Psoas muscle (tissue), 8 donors: ENCODE results near the gene ORAI1. TPM values are rescaled to one million over a fixed set of nuclear protein-coding genes. Genes with fewer than 3 reads are reported as not detected.
"Not testable (repeated sequence)": the region's sequence is repeated elsewhere in the genome, so short reads cannot be mapped to it uniquely, and the experiment has no call there.

ENCODE experiments used
- ATAC-seq, 4 donors: fragments of 200-7000 bp; cut with Tn5 transposase; one replicate each; pipeline ENCODE4 v1.9.1; 2020; ENCODE audit warnings: moderate library complexity in 3 of 4, mild to moderate bottlenecking in 2 of 4
- DNase-seq, 2 donors: peaks; one replicate each; pipeline ENCODE4 v3.0.0-alpha.2; 2020
- H3K27ac ChIP-seq: fragments of 200-600 bp; one replicate; pipeline ENCODE4 v1.8.0; 2022
- H3K27me3 ChIP-seq, 3 donors: fragments of 200-600 bp in 1 of 3; one replicate each; pipeline versions ENCODE4 v1.6.1 to v1.8.0; 2013 to 2022; ENCODE audit warnings: low read length in 2 of 3, mild to moderate bottlenecking in 2 of 3, moderate library complexity in 1 of 3; ENCODE audit not compliant: insufficient read depth in 3 of 3
- H3K36me3 ChIP-seq, 2 donors: fragments of 200-600 bp in 1 of 2; one replicate each; pipeline versions ENCODE4 v1.6.1 to v1.8.0; 2013 to 2022; ENCODE audit warnings: low read depth in 1 of 2, mild to moderate bottlenecking in 1 of 2, moderate library complexity in 1 of 2; ENCODE audit not compliant: insufficient read depth in 1 of 2
- H3K4me1 ChIP-seq: fragments of 200-600 bp; one replicate; pipeline ENCODE4 v1.8.0; 2022
- H3K4me3 ChIP-seq: fragments of 200-600 bp; one replicate; pipeline ENCODE4 v1.8.0; 2022; ENCODE audit warnings: mild to moderate bottlenecking
- H3K9me3 ChIP-seq: fragments of 200-600 bp; one replicate; pipeline ENCODE4 v1.8.0; 2022
- WGBS, 3 donors: extraction: QIAGEN DNeasy Blood & Tissue Kit; methylation state at CpG; one replicate each; pipeline versions ENCODE4 v1.1.6 to v1.1.7; 2013; 5-methylcytosine and 5-hydroxymethylcytosine counted together
- intact Hi-C, 2 donors: fragments of 100-400 bp; cut with DNase I; formaldehyde crosslinking; loops; one replicate each; pipeline versions ENCODE4 v1.11.0 to v1.14.2; 2022
- polyA plus RNA-seq, 3 donors: library from polyadenylated mRNA; stranded (reverse); fragments of 200-250 nt; gene quantifications; one replicate each; pipeline ENCODE4 v1.2.3, GENCODE V29; 2013
- total RNA-seq, 4 donors: library from RNA; stranded (reverse); fragmentation: NEBNext Ultra II Directional in 2 of 4; extraction: Animal tissue kit (Norgen Biotek cat#: 25700) in 2 of 4; gene quantifications; one replicate each; pipeline versions ENCODE4 v1.2.1 to v1.2.4, GENCODE V29; 2021 to 2023
- TF ChIP-seq, protein P1 (sequence below): fragments of 200-600 bp; IDR thresholded peaks from one replicate; pipeline ENCODE4 v1.8.0; 2022; ENCODE audit warnings: antibody characterized with exemption
- donor health status: healthy with polysubstance abuse.
- donor health status: DM: no; HTN: no; CAD: no; lungs with moderate emphysema.
- donor health status: Bipolar disorder and iron deficiency.
- donor health status: healthy.
- donor health status: DM: yes; HTN: yes; CAD: no.
- donor health status: DM: no; HTN: no; CAD: no.
- donor health status: DM: no; HTN: no; CAD: no.
- donor health status: DM: yes; HTN: yes; CAD: no.

ORAI1 gene
- total and polyA plus RNA-seq, 7 donors: 17.9 to 75.5 (median 27.4) TPM

DNA sequence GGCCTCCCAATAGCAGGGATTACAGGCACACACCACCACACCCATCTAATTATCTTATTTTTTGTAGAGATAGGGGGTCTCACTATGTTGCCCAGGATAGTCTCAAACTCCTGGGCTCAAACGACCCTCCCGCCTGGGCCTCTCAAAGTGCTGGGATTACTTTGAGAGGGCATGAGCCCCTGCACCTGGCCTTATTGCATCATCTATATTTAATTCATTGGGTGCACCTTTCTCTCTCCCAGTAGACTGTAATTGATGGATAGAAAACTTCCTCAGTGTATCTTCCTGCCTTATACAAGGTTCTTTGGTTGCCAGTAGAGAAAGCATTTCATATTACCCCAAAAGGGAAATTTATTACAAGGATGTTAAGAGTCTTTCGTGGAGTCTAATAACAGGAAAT is 52.0 kb downstream of the ORAI1 start:
- no peak for ATAC-seq
- TF ChIP-seq, protein P1, sequence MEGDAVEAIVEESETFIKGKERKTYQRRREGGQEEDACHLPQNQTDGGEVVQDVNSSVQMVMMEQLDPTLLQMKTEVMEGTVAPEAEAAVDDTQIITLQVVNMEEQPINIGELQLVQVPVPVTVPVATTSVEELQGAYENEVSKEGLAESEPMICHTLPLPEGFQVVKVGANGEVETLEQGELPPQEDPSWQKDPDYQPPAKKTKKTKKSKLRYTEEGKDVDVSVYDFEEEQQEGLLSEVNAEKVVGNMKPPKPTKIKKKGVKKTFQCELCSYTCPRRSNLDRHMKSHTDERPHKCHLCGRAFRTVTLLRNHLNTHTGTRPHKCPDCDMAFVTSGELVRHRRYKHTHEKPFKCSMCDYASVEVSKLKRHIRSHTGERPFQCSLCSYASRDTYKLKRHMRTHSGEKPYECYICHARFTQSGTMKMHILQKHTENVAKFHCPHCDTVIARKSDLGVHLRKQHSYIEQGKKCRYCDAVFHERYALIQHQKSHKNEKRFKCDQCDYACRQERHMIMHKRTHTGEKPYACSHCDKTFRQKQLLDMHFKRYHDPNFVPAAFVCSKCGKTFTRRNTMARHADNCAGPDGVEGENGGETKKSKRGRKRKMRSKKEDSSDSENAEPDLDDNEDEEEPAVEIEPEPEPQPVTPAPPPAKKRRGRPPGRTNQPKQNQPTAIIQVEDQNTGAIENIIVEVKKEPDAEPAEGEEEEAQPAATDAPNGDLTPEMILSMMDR: no peak
- Histone ChIP-seq H3K36me3 (no peaks in the 10 kb centered on the region), H3K4me3 (no peak overlapping the region), H3K27ac (no peak overlapping the region), H3K27me3 (no peaks in the 10 kb centered on the region), H3K4me1 (no peaks in the 10 kb centered on the region), H3K9me3 (no peaks in the 10 kb centered on the region)
- 74 to 77% (median 75%) methylated on average over 3 of the region's 3 CpGs for WGBS, 3 donors
- DNase-seq: no peak
- intact Hi-C loops: loop anchor here (5.0 kb wide), 2 partner anchors 41 to 51 kb away; partner anchors contain the start of gene ORAI1 (in 1 of the 2)

DNA sequence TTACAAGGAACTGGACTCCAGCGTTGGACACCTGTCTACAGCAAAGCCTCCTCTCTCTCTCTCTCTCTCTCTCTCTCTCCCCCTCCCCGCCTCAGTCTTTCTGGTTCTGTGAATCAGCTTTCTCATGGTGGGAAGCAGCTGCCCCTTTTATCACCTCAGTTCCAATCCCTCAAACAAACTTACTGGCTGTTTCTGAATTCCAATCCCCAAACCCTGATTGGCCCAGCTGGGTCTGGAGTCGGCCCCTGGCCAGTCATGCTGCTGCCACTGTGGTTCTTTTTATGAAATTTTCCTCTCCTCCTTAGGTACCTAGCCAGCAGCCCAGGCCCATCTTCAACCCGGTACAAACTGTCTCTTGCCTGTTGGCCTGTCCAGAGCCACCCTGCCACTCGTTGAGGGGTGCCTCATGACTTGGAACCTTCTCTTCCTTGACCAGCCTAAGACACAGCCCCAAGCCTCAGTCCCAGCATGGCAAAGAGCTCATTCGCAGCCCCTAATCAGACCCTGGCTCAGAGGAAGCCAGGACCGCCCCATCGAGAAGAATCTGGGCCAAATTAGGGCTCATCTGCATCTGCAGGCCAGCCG is 52.5 kb downstream of the ORAI1 start:
- DNase-seq: no peak
- Histone ChIP-seq H3K4me1 (no peaks in the 10 kb centered on the region), H3K27me3 (no peaks in the 10 kb centered on the region), H3K27ac (no peak overlapping the region), H3K9me3 (no peaks in the 10 kb centered on the region), H3K36me3 (no peaks in the 10 kb centered on the region), H3K4me3 (no peak overlapping the region)
- TF ChIP-seq, protein P1: no peak
- intact Hi-C loops: loop anchor here (5.0 kb wide), 2 partner anchors 42 to 52 kb away; partner anchors contain the start of gene ORAI1 (in 1 of the 2)
- 55 to 63% (median 57%) methylated on average over 8 to 9 of the region's 9 CpGs for WGBS, 3 donors
- ATAC-seq: no peak

DNA sequence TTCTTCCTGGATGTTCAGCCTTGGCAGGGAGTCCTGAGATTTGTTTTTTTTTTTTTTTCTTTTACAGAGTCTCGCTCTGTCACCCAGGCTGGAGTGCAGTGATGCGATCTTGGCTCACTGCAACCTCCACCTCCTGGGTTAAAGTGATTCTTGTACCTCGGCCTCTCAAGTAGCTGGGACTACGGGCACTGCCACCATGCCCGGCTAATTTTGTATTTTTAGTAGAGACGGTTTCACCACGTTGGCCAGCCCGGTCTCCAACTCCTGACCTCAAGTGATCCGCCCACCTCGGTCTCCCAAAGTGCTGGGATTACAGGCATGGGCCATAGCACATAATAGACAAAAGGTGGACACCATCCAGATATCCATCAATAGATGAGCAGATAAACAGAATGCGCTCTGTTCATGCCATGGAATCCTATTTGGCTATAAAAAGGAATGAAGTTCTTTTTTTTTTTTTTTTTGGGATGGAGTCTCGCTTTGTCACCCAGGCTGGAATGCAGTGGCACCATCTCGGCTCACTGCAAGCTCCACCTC is 53.4 kb downstream of the ORAI1 start:
- not testable (repeated sequence) for ATAC-seq, DNase-seq, H3K27ac ChIP-seq, H3K9me3 ChIP-seq, H3K4me1 ChIP-seq, H3K27me3 ChIP-seq, H3K4me3 ChIP-seq, H3K36me3 ChIP-seq
- 40 to 60% (median 44%) methylated on average over 13 of the region's 13 CpGs for WGBS, 3 donors
- intact Hi-C loops: loop anchor here (5.0 kb wide), 5 partner anchors 42 to 182 kb away; partner anchors contain the start of gene ORAI1 (in 1 of the 2)

DNA sequence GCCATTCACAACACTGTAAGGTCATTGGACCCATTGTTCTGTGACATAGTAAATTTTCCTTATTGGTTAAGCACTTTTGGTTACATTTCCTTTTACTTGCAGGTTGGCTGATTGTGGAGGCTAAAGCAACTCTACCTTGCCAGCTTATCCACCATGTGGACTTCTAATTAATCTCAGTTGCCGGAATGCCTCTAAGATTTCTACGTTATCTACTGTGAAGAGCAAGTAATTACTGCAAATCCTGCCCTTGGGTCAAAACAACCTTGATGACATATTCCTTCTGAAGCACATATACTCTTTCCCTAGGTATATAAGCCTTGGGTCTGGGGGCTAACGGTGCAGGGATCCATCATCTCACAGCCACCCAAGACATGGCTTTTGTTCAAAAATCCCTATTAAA is 62.6 kb downstream of the ORAI1 start:
- H3K4me3 ChIP-seq: no peak overlapping the region
- no peak overlapping the region for H3K27ac ChIP-seq
- DNase-seq (no peak), ATAC-seq (no peak)
- intact Hi-C loops: no loop called here
- TF ChIP-seq, protein P1: no peak
- H3K36me3 ChIP-seq: no peaks in the 10 kb centered on the region
- WGBS, 3 donors: 43 to 60% (median 55%) methylated on average over 3 of the region's 3 CpGs
- peaks cover 4% of the 10 kb centered on the region for H3K4me1 ChIP-seq
- no peaks in the 10 kb centered on the region for H3K27me3 ChIP-seq
- no peaks in the 10 kb centered on the region for H3K9me3 ChIP-seq

DNA sequence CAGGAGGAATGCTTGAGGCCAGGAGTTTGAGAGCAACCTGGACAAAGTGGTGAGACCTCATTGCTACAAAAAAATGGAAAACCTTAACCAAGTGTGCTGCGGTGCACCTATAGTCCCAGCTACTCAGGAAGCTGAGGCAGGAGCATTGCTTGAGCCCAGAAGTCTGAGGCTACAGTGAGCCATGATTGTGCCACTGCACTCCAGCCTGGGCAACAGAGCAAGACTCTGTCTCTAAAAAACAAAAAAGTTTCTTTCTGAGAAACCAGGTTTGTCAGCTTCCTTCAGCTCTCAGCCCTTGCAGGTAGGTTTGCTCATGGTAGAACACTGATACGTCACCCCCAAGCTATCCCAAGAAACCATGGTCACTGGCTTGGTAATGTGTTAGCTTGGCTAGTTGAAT is 63.1 kb downstream of the ORAI1 start:
- ATAC-seq: no peak
- WGBS, 3 donors: 86 to 97% (median 86%) methylated on average over 2 of the region's 2 CpGs
- H3K27me3 ChIP-seq: no peaks in the 10 kb centered on the region
- H3K36me3 ChIP-seq: no peaks in the 10 kb centered on the region
- H3K4me1 ChIP-seq: peaks cover 4% of the 10 kb centered on the region
- H3K27ac ChIP-seq: no peak overlapping the region
- TF ChIP-seq, protein P1: no peak
- no peaks in the 10 kb centered on the region for H3K9me3 ChIP-seq
- no peak for DNase-seq
- no peak overlapping the region for H3K4me3 ChIP-seq
- intact Hi-C loops: no loop called here

Other genes with a start within 250 kb of the ORAI1 start
- gene RNF34, start 226.4 kb upstream of the ORAI1 start, total RNA-seq: 10 to 100 TPM; 21.3 to 53.3 (median 47.4) TPM
- gene RNF34, start 226.4 kb upstream of the ORAI1 start, polyA plus RNA-seq: 10 to 100 TPM; 12.8 to 43.3 (median 25.3) TPM
- 10 to 100 TPM in 3 of 4 donors, 1 to 10 TPM in 1; 7.5 to 11.5 (median 10.5) TPM for gene KDM2B, start 45.5 kb upstream of the ORAI1 start, total RNA-seq
- gene KDM2B, start 45.5 kb upstream of the ORAI1 start, polyA plus RNA-seq: 1 to 10 TPM; 6.3 to 9.9 (median 6.7) TPM
- not detected for gene MORN3, start 43.1 kb downstream of the ORAI1 start, total RNA-seq
- under 1 TPM in 2 of 3 donors, not detected in 1; under 0.01 to 0.12 TPM for gene MORN3, start 43.1 kb downstream of the ORAI1 start, polyA plus RNA-seq
- gene TMEM120B, start 86.2 kb downstream of the ORAI1 start, total RNA-seq: 10 to 100 TPM; 11.4 to 21.2 (median 15.5) TPM
- 10 to 100 TPM; 11.0 to 29.7 (median 12.7) TPM for gene TMEM120B, start 86.2 kb downstream of the ORAI1 start, polyA plus RNA-seq
- 1 to 10 TPM; 3.3 to 4.8 (median 3.9) TPM for gene RHOF, start 167.2 kb downstream of the ORAI1 start, total RNA-seq
- 1 to 10 TPM; 1.4 to 4.3 (median 1.6) TPM for gene RHOF, start 167.2 kb downstream of the ORAI1 start, polyA plus RNA-seq
- gene SETD1B, start 177.5 kb downstream of the ORAI1 start, total RNA-seq: 10 to 100 TPM in 3 of 4 donors, 1 to 10 TPM in 1; 9.2 to 13.0 (median 11.8) TPM
- 1 to 10 TPM; 2.8 to 7.5 (median 3.0) TPM for gene SETD1B, start 177.5 kb downstream of the ORAI1 start, polyA plus RNA-seq
- 1 to 10 TPM; 1.1 to 3.3 (median 3.0) TPM for gene HPD, start 232.3 kb downstream of the ORAI1 start, total RNA-seq
- 1 to 10 TPM in 1 of 3 donors, under 1 TPM in 2; 0.67 to 1.6 (median 0.70) TPM for gene HPD, start 232.3 kb downstream of the ORAI1 start, polyA plus RNA-seq